ENCODE measurements around the gene BLTP3B.

The BLTP3B gene

DNA sequence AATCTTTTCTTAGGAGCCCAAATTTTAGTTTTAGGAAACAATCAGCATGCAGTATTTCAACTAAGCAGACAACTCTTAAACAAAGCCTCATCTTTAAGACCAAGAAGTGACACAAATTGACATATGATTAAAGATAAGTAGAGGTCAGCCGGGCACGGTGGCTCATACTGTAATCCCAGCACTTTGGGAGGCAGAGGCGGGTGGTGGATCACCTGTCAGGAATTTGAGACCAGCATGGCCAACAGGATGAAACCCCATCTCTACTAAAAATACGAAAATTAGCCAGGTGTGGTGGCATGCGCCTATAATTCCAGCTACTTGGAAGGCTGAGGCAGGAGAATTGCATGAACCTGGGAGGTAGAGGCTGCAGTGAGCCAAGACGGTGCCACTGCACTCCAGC, 35.8 kb downstream of the BLTP3B start:
- DNase-seq = no peak

DNA sequence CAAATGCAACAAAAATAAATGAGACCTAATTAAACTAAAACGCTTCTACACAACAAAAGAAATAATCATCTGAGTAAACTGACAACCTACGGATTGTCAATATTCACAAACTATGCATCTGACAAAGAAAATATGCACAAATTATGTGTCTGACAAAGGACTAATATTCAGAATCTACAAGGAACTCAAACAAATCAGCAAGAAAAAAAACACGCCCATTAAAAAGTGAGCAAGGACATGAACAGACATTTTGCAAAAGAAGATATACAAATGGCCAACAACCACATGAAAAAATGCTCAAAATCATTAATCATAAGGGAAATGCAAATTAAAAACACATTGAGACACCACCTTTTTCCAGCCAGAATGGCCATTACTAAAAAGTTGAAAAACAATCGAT, 37.0 kb downstream of the BLTP3B start:
- no peak for DNase-seq

GRCh38 chr12:100101000-100101399, 41.7 kb downstream of the BLTP3B start:
- DNase-seq = no peak

Data from NCI-H526 treated with DMSO at 0.1 percent for 48 hours (cell line).